Measurements from ENCODE around the gene AKAP13.

AKAP13 gene

GRCh38 chr15:85591622-85592021 is 211.2 kb downstream of the AKAP13 start:
- TF ChIP-seq CTCF (IDR thresholded peaks at IDR 0.05; ENCODE audit: low read depth, low read length) (no peak), MAX (IDR thresholded peaks at IDR 0.05; ENCODE audit: low read depth, low read length) (no peak), MYC (IDR thresholded peaks at IDR 0.05; ENCODE audit: low read depth, low read length) (no peak), POLR2A (IDR thresholded peaks at IDR 0.05; ENCODE audit: extremely low read depth, insufficient read length) (no peak)
- DNase-seq (ENCODE audit: low read depth) = no peak
- no peak overlapping the region for H3K4me3 ChIP-seq (ENCODE audit: low read depth, low read length)

- TF ChIP-seq MYC (IDR thresholded peaks at IDR 0.05; ENCODE audit: low read depth, low read length) (no peak), MAX (IDR thresholded peaks at IDR 0.05; ENCODE audit: low read depth, low read length) (no peak), CTCF (IDR thresholded peaks at IDR 0.05; ENCODE audit: low read depth, low read length) (no peak), POLR2A (IDR thresholded peaks at IDR 0.05; ENCODE audit: extremely low read depth, insufficient read length) (no peak)
- peak; percentile 9 for DNase-seq (ENCODE audit: low read depth)
- H3K4me3 ChIP-seq (ENCODE audit: low read depth, low read length) = no peak overlapping the region
Observed at GRCh38 chr15:85592148-85592547, 211.7 kb downstream of the AKAP13 start.

GRCh38 chr15:85593809-85594445 is 213.5 kb downstream of the AKAP13 start:
- TF ChIP-seq MYC (IDR thresholded peaks at IDR 0.05; ENCODE audit: low read depth, low read length) (no peak), CTCF (IDR thresholded peaks at IDR 0.05; ENCODE audit: low read depth, low read length) (no peak), MAX (IDR thresholded peaks at IDR 0.05; ENCODE audit: low read depth, low read length) (no peak), POLR2A (IDR thresholded peaks at IDR 0.05; ENCODE audit: extremely low read depth, insufficient read length) (no peak)
- no peak for DNase-seq (ENCODE audit: low read depth)
- H3K4me3 ChIP-seq (ENCODE audit: low read depth, low read length) = no peak overlapping the region

GRCh38 chr15:85595804-85596536 is 215.6 kb downstream of the AKAP13 start:
- TF ChIP-seq POLR2A (IDR thresholded peaks at IDR 0.05; ENCODE audit: extremely low read depth, insufficient read length) = no peak
- TF ChIP-seq MYC (IDR thresholded peaks at IDR 0.05; ENCODE audit: low read depth, low read length) = no peak
- TF ChIP-seq MAX (IDR thresholded peaks at IDR 0.05; ENCODE audit: low read depth, low read length) = no peak
- no peak for TF ChIP-seq CTCF (IDR thresholded peaks at IDR 0.05; ENCODE audit: low read depth, low read length)

GRCh38 chr15:85597155-85597815 is 216.9 kb downstream of the AKAP13 start:
- no peak for DNase-seq (ENCODE audit: low read depth)
- TF ChIP-seq CTCF (IDR thresholded peaks at IDR 0.05; ENCODE audit: low read depth, low read length) (no peak), POLR2A (IDR thresholded peaks at IDR 0.05; ENCODE audit: extremely low read depth, insufficient read length) (no peak), MYC (IDR thresholded peaks at IDR 0.05; ENCODE audit: low read depth, low read length) (no peak), MAX (IDR thresholded peaks at IDR 0.05; ENCODE audit: low read depth, low read length) (no peak)
- no peak overlapping the region for H3K4me3 ChIP-seq (ENCODE audit: low read depth, low read length)

More at GRCh38 chr15:85595804-85596536, 215.6 kb downstream of the AKAP13 start:
- no peak overlapping the region for H3K4me3 ChIP-seq (ENCODE audit: low read depth, low read length)
- DNase-seq (ENCODE audit: low read depth) = no peak

Measured in NB4 (cell line).